Activated T-cell treated with anti-CD3 and anti-CD28 coated beads, Interleukin-2, amount 50 U/mL, for 24 hours (primary cell): ENCODE results near the gene VKORC1.

ENCODE experiments used
- DNase-seq: peaks from one replicate; pipeline ENCODE4 v3.0.0-alpha.2; 2020
- H3K27ac Mint-ChIP-seq: 2 replicates; pipeline ENCODE4 v1.8.0; 2020; ENCODE audit warnings: mild to moderate bottlenecking, mixed read lengths
- H3K27me3 Mint-ChIP-seq: 2 replicates; pipeline ENCODE4 v1.8.0; 2020; ENCODE audit warnings: mixed read lengths
- H3K36me3 Mint-ChIP-seq: 2 replicates; pipeline ENCODE4 v1.8.0; 2020; ENCODE audit warnings: low read depth, mixed read lengths
- H3K4me1 Mint-ChIP-seq: 2 replicates; pipeline ENCODE4 v1.8.0; 2020; ENCODE audit warnings: low read depth, mixed read lengths
- H3K4me3 Mint-ChIP-seq: 2 replicates; pipeline ENCODE4 v1.8.0; 2020; ENCODE audit warnings: mild to moderate bottlenecking, moderate library complexity, mixed read lengths
- H3K9me3 Mint-ChIP-seq: 2 replicates; pipeline ENCODE4 v1.8.0; 2020; ENCODE audit warnings: mixed read lengths

Gene VKORC1

GRCh38 chr16:31134091-31134571 is 39.5 kb upstream of the VKORC1 start:
- DNase-seq, result no peak
- Mint-ChIP-seq H3K4me1 (no peaks in the 10 kb centered on the region), H3K9me3 (no peaks in the 10 kb centered on the region), H3K27me3 (no peaks in the 10 kb centered on the region), H3K36me3 (peaks cover 43% of the 10 kb centered on the region), H3K27ac (peak overlapping the region; percentile 4), H3K4me3 (no peak overlapping the region)

- Mint-ChIP-seq H3K27ac (no peak overlapping the region), H3K4me3 (no peak overlapping the region), H3K9me3 (no peaks in the 10 kb centered on the region), H3K4me1 (peaks cover 2% of the 10 kb centered on the region), H3K36me3 (peaks cover 52% of the 10 kb centered on the region), H3K27me3 (no peaks in the 10 kb centered on the region)
- DNase-seq, result no peak
Observed at GRCh38 chr16:31133046-31133501, 38.5 kb upstream of the VKORC1 start.

- Mint-ChIP-seq H3K4me3 (no peak overlapping the region), H3K27me3 (no peaks in the 10 kb centered on the region), H3K4me1 (peaks cover 2% of the 10 kb centered on the region), H3K27ac (no peak overlapping the region), H3K9me3 (no peaks in the 10 kb centered on the region), H3K36me3 (peaks cover 58% of the 10 kb centered on the region)
- no peak for DNase-seq
Observed at GRCh38 chr16:31132303-31132979, 37.8 kb upstream of the VKORC1 start.

DNA sequence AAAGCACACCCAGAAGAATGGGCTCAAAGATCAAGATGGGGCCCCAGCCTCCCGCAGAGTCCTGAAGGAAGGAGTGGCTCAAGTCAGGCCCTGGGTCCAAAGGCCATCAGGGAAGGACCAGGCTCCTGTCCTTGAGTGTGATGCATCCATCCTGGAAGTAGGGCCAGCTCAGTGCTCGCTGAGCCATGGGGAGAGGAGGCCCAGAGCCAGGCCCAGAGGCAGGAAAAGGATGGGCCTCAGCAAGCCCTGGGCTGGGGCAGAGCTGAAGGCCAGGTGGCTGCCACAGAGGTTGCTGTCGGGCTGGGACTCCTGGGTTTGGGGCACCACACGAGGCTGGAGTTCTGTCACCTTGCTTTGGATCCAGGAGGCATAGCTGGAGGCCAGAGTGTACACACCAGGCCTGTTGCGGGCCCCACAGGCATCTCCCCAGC is 37.3 kb upstream of the VKORC1 start:
- Mint-ChIP-seq H3K9me3 (no peaks in the 10 kb centered on the region), H3K4me1 (peaks cover 2% of the 10 kb centered on the region), H3K27ac (no peak overlapping the region), H3K36me3 (peaks cover 64% of the 10 kb centered on the region), H3K27me3 (no peaks in the 10 kb centered on the region), H3K4me3 (no peak overlapping the region)
- DNase-seq, result no peak

DNA sequence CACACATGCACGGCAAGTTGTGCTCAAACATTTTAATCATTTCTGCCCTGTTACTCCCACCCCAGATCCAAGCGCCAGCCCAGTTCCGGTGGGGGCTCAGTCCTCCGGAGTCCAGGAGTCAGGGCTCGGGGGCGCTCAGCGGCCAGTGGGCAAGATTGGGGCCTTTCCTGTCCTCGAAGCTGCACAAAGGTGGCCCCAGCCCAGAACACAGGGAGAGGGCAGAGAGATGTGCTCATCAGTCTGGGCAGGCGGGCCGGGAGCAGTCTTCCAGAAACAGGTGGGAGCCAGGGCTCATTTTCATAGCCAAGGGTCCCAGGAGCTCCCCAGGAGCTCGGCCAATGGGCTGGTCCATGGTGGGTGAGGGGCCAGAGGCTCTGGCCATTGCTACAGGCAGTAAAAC is 36.8 kb upstream of the VKORC1 start:
- Mint-ChIP-seq H3K36me3 (peaks cover 67% of the 10 kb centered on the region), H3K4me1 (peaks cover 2% of the 10 kb centered on the region), H3K27ac (no peak overlapping the region), H3K9me3 (no peaks in the 10 kb centered on the region), H3K27me3 (no peaks in the 10 kb centered on the region), H3K4me3 (no peak overlapping the region)
- no peak for DNase-seq

DNA sequence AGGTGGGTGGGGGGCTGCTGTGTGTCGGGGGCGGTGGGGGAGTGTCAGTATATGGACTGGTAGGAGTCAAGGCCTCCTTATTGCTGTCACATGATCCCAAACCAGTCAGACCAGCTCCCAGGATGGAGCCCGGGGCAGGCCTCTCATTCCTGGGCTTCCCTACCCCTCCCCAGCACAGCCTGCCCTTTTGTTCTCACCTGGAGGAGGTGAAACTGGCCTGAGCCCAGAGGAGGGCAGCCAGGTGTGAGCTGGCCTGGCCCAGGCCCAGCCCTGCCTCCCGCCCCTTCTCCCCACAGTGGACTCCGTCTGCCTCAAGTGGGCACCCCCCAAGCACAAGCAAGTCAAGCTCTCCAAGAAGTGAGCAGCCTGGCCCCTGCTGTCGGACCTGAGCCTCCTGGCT is 36.3 kb upstream of the VKORC1 start:
- H3K27me3 Mint-ChIP-seq, result no peaks in the 10 kb centered on the region
- no peak for DNase-seq
- no peak overlapping the region for H3K4me3 Mint-ChIP-seq
- H3K9me3 Mint-ChIP-seq, result no peaks in the 10 kb centered on the region
- H3K27ac Mint-ChIP-seq, result no peak overlapping the region
- peaks cover 2% of the 10 kb centered on the region for H3K4me1 Mint-ChIP-seq
- peaks cover 72% of the 10 kb centered on the region for H3K36me3 Mint-ChIP-seq

DNA sequence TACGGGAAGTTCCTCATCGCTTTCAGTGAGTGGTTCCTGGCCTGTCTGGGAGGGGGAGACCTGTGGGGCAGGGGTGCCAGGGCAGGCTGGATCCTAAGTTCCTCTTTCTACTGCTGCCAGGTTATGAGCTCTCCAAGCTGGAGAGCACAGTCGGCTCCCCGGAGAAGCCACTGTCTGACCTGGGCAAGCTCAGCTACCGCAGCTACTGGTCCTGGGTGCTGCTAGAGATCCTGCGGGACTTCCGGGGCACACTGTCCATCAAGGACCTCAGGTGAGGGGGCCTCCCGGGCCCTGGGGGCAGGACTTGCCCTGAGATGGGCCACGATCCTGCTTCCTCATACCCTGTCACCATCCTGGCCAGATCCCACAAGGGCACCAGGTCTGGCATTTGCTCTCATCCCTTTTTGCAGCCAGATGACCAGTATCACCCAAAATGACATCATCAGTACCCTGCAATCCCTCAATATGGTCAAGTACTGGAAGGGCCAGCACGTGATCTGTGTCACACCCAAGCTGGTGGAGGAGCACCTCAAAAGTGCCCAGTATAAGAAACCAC is 35.8 kb upstream of the VKORC1 start:
- no peak for DNase-seq
- no peaks in the 10 kb centered on the region for H3K9me3 Mint-ChIP-seq
- no peaks in the 10 kb centered on the region for H3K27me3 Mint-ChIP-seq
- no peak overlapping the region for H3K4me3 Mint-ChIP-seq
- H3K4me1 Mint-ChIP-seq, result peaks cover 2% of the 10 kb centered on the region
- no peak overlapping the region for H3K27ac Mint-ChIP-seq
- H3K36me3 Mint-ChIP-seq, result peaks cover 76% of the 10 kb centered on the region

GRCh38 chr16:31129568-31130335 is 35.2 kb upstream of the VKORC1 start:
- no peaks in the 10 kb centered on the region for H3K9me3 Mint-ChIP-seq
- no peak overlapping the region for H3K27ac Mint-ChIP-seq
- H3K4me3 Mint-ChIP-seq, result no peak overlapping the region
- peaks cover 82% of the 10 kb centered on the region for H3K36me3 Mint-ChIP-seq
- DNase-seq, result no peak
- peaks cover 2% of the 10 kb centered on the region for H3K4me1 Mint-ChIP-seq
- no peaks in the 10 kb centered on the region for H3K27me3 Mint-ChIP-seq

GRCh38 chr16:31128711-31129567 is 34.3 kb upstream of the VKORC1 start:
- peaks cover 87% of the 10 kb centered on the region for H3K36me3 Mint-ChIP-seq
- peak overlapping the region; percentile 65 for H3K27ac Mint-ChIP-seq
- H3K4me3 Mint-ChIP-seq, result no peak overlapping the region
- DNase-seq, result no peak
- no peaks in the 10 kb centered on the region for H3K9me3 Mint-ChIP-seq
- no peaks in the 10 kb centered on the region for H3K27me3 Mint-ChIP-seq
- H3K4me1 Mint-ChIP-seq, result peaks cover 2% of the 10 kb centered on the region

GRCh38 chr16:31127182-31127581 is 32.6 kb upstream of the VKORC1 start:
- Mint-ChIP-seq H3K27me3 (no peaks in the 10 kb centered on the region), H3K9me3 (no peaks in the 10 kb centered on the region), H3K4me1 (peaks cover 2% of the 10 kb centered on the region), H3K36me3 (peaks cover 89% of the 10 kb centered on the region), H3K27ac (no peak overlapping the region), H3K4me3 (no peak overlapping the region)
- DNase-seq, result no peak

DNA sequence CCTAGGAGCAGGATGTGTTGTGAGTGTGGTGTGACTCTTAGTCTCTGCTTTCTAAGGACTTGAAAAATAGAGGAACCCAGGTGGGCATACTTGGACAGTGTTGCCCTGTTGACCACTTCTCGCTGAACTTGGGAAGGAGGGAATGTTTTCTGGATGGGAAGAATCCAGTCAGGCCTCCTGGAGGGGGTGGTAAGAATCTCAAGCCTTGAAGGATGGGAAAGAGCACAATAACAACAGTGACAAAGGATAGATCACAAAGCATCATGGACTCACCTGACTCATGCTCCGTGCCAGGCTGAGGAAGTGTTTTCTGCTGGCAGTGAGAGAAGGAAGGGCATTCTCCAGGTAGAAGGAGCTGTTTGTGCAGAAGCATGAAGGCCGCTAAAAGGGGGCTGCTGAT is 31.2 kb upstream of the VKORC1 start:
- Mint-ChIP-seq H3K36me3 (peaks cover 87% of the 10 kb centered on the region), H3K9me3 (no peaks in the 10 kb centered on the region), H3K4me3 (no peak overlapping the region), H3K27ac (peak overlapping the region; percentile 51), H3K4me1 (peaks cover 2% of the 10 kb centered on the region), H3K27me3 (no peaks in the 10 kb centered on the region)
- no peak for DNase-seq

DNA sequence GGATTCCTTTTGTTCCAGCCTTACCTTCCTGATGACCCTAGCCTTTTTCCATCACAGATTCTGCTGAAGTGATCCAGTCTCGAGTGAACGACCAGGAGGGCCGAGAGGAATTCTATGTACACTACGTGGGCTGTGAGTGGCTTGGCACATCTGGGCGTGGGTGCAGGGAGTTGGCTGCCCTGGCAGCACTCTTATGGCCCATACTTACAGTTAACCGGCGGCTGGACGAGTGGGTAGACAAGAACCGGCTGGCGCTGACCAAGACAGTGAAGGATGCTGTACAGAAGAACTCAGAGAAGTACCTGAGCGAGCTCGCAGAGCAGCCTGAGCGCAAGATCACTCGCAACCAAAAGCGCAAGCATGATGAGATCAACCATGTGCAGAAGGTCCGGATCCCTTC is 25.5 kb upstream of the VKORC1 start:
- DNase-seq, result no peak
- Mint-ChIP-seq H3K4me3 (no peak overlapping the region), H3K27ac (peak overlapping the region; percentile 59), H3K27me3 (no peaks in the 10 kb centered on the region), H3K9me3 (no peaks in the 10 kb centered on the region), H3K36me3 (peaks cover 68% of the 10 kb centered on the region), H3K4me1 (peaks cover 21% of the 10 kb centered on the region)

- Mint-ChIP-seq H3K4me3 (peak overlapping the region; percentile 90), H3K36me3 (peaks cover 54% of the 10 kb centered on the region), H3K9me3 (no peaks in the 10 kb centered on the region), H3K27ac (peak overlapping the region; percentile 87), H3K4me1 (peaks cover 26% of the 10 kb centered on the region), H3K27me3 (no peaks in the 10 kb centered on the region)
- DNase-seq, result no peak
Observed at GRCh38 chr16:31118223-31119155, 23.9 kb upstream of the VKORC1 start.
